ENCODE results near the gene CCL13.

CCL13 gene

DNA sequence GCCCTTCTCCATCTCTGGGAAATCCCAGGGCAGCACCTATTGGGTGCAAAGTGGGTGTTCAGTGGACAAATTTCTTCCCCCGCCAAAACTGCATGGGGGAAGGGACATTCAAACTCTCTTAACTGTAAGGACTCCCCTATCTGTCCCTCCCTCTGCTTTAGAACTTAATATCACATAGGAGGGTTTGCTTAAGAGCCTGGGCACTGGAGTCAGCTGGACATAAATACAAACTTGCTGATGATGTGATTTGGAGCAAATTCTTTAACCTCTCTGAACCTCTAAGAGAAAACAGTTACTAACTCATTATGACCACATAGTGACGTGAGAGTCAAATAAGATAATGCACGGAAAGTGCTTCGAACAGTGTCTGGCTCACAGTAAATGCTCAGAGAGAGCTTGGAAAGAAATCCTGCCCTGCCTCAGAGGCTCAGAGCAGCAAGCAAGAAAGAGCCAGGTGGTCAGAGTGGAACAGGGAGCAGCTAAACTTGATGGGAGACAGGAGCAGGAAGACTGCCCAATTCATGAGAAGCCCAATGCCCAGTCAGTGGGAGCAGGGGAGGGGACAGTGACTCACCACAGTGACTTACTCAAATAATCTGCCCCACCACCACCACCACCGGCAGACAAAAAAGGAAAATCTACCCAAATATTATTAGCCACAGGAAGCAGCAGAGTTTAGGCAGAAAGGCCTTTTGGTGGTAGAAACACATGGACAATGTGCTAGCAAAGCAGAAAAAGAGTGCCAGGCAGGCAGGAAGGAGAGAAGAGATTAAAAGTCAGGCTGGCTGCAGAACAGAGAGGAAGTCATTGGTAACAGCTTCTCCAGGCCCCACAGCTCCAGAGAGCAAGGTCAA lies 30.6 kb downstream of the CCL13 start:
- no peak overlapping the region for H3K4me3 ChIP-seq
- TF ChIP-seq, protein P1, sequence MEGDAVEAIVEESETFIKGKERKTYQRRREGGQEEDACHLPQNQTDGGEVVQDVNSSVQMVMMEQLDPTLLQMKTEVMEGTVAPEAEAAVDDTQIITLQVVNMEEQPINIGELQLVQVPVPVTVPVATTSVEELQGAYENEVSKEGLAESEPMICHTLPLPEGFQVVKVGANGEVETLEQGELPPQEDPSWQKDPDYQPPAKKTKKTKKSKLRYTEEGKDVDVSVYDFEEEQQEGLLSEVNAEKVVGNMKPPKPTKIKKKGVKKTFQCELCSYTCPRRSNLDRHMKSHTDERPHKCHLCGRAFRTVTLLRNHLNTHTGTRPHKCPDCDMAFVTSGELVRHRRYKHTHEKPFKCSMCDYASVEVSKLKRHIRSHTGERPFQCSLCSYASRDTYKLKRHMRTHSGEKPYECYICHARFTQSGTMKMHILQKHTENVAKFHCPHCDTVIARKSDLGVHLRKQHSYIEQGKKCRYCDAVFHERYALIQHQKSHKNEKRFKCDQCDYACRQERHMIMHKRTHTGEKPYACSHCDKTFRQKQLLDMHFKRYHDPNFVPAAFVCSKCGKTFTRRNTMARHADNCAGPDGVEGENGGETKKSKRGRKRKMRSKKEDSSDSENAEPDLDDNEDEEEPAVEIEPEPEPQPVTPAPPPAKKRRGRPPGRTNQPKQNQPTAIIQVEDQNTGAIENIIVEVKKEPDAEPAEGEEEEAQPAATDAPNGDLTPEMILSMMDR (IDR thresholded peaks at IDR 0.05) = no peak
- H3K27ac ChIP-seq = peak overlapping the region in 1 of 2 donors; percentile 52
- peak; percentile 72 for DNase-seq (ENCODE audit: low spot score)

DNA sequence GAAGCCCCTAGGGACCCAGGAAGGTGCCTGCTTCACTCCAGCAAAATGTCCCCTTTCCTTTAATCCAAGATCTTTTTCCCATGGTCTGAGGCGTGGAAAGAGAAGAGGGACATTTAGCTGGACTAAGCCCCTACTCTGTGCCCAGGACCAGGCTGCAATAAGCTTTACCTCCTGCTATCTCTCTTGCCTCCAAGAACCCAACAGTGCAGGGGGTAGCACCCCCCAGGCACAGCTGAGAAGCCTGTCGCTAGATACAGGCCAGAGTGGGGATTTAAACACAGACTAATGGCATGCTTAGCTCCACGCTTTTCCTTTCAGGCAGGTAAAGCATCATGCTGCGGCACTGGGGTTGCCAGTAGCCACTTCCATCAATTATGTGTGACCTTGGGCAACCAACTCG lies 31.3 kb downstream of the CCL13 start:
- H3K4me3 ChIP-seq = no peak overlapping the region
- peak; percentile 52 for DNase-seq (ENCODE audit: low spot score)
- TF ChIP-seq, protein P1 (IDR thresholded peaks at IDR 0.05) = no peak
- H3K27ac ChIP-seq = peak overlapping the region in 1 of 2 donors; percentile 52

DNA sequence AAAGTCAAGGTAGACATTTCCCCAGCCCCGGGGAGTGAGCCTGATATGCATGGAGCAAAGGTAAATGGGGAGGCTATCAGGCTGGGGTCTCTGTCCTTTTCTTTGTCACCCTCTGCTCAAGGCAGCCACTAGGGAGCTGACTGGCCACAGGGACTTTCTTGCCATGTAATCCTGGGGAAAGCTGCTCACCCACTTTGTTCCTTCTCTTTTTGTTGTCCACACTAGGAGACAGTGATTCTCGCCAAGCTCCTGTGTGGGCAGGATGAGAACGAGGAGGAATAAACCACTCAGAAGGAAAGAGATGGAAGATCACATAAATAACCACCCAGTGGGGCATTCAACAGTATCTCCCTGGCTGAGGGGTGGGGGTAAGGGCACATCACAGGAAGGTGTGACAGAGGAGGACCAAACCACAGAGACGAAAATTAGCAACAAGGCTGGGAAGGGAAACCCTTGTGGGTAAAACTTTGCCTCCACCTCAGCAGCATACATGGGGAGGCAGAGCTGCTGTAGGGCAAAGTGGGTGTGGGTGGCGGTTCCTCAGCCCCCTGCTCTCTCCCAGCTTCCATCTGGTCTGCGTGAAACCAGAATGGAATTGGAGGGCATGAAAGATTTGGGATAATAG lies 33.0 kb downstream of the CCL13 start:
- TF ChIP-seq, protein P1 (IDR thresholded peaks at IDR 0.05) = no peak
- Histone ChIP-seq H3K4me3 (no peak overlapping the region), H3K27ac (no peak overlapping the region)
- DNase-seq (ENCODE audit: low spot score) = peak; percentile 24

DNA sequence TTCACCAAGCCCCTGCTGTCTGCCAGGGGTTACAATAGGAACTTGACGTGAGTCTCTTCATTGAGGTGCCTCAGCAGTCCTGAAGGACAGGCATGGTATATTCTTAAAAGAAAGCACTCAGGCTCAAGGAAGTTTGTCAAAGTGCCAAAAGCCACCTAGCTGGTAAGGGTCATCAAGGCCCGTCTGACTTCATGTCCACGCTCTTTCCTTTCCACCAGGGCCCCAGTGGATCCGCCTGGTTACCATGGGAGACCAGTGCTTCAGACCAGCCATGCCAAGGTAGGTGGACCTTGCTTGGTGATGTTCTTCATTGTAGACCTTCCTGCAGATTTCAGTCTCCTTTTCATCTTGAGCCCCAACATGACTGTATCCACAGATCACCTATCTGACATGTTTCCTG lies 34.4 kb downstream of the CCL13 start:
- peak; percentile 16 for DNase-seq (ENCODE audit: low spot score)
- no peak overlapping the region for H3K27ac ChIP-seq
- TF ChIP-seq, protein P1 (IDR thresholded peaks at IDR 0.05) = no peak
- no peak overlapping the region for H3K4me3 ChIP-seq

DNA sequence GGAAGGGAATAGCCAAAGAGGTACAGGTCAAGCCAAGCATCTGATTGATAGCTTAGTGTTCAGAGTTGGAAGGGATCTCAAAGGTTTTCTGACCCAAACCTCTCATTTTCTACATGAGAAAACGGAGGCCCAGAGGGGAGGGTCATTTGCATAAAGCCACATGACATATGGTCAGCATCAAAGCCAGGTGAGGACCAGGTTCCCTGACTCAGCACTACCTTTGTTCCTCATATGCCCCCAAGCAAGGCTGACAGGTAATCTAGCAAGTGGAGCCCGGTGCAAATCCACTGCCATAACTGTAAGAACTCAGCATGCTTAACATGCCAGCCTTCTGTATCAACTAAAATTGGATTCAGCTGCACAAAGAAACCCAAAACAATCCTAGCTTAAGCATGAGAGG lies 35.0 kb downstream of the CCL13 start:
- TF ChIP-seq, protein P1 (IDR thresholded peaks at IDR 0.05) = no peak
- H3K27ac ChIP-seq = no peak overlapping the region
- peak; percentile 47 for DNase-seq (ENCODE audit: low spot score)
- H3K4me3 ChIP-seq = no peak overlapping the region

DNA sequence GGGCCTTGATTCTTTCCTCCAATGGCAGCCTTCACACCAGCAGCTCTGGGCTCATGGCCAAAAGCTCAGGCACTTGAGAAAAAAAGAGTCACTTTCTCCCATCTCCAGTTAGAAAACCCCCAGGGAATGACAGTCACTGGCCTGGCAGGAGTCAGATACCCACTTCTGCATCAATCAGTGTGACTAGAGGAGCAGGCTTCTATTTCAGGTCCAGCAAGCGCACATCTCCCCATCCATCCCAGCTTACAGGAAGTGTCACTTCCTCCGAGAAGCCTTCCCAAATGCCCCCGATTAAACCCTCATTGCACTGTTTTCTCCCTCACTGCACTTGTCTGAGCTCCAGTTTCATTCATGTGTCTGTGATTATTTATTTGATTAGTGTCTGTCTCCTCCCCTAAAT lies 37.1 kb downstream of the CCL13 start:
- TF ChIP-seq, protein P1 (IDR thresholded peaks at IDR 0.05) = no peak
- peak; percentile 33 for DNase-seq (ENCODE audit: low spot score)
- Histone ChIP-seq H3K4me3 (no peak overlapping the region), H3K27ac (no peak overlapping the region)

DNA sequence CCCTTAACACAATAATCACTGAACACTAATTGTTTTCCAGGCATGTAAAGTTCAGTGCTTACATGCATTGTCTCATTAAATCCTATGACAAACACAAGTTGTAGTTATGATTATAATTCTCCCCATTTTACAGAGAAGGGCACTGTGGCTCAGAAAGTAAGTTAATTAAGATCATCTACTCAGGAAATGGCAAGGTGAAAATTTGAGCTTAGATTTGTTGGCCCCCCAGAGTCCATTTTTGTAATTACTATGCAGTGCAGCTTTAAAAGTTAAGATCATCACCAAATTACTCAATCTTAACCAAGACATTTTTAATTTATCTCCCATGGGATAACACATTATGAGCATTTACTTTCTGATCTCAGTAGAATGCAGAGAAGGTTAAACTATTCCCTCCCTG lies 41.0 kb downstream of the CCL13 start:
- no peak overlapping the region for H3K27ac ChIP-seq
- TF ChIP-seq, protein P1 (IDR thresholded peaks at IDR 0.05) = no peak
- DNase-seq (ENCODE audit: low spot score) = no peak
- H3K4me3 ChIP-seq = no peak overlapping the region
